ENCODE measurements around the gene KIF26A.

GRCh38 chr14:104178279-104178678 is 39.9 kb downstream of the KIF26A start:
- TF ChIP-seq CTCF (IDR thresholded peaks at IDR 0.05) (no peak), POLR2A (IDR thresholded peaks at IDR 0.05) (no peak), POLR2AphosphoS5 (IDR thresholded peaks at IDR 0.05) (no peak)

All from prostate gland (tissue), 2 donors.